Tibial nerve (tissue), 4 donors: ENCODE data around the gene FAM222A.

ENCODE experiments used
- CTCF ChIP-seq, 5 experiments: fragments of 200-600 bp in 3 of 5; fragments of 450-650 bp in 2 of 5; sonication (generic) in 3 of 5; IDR thresholded peaks; one replicate each; pipeline ENCODE4 v1.5.1; 2016 to 2019; ENCODE audit warnings: antibody characterized with exemption in 5 of 5, mild to moderate bottlenecking in 3 of 5, moderate library complexity in 2 of 5
- EP300 ChIP-seq, 2 donors: sonication (generic); formaldehyde crosslinking; IDR thresholded peaks; one replicate each; pipeline ENCODE4 v1.6.1; 2017; ENCODE audit warnings: antibody characterized with exemption in 2 of 2, mild to moderate bottlenecking in 1 of 2

GRCh38 chr12:109813810-109814416, 100.3 kb downstream of the FAM222A start:
- TF ChIP-seq CTCF (IDR thresholded peaks at IDR 0.05) (no peak), EP300 (IDR thresholded peaks at IDR 0.05) (no peak)
